Peyer's patch (tissue), 4 donors: Measurements from ENCODE around the gene FUT9.

Experiments
- POLR2A ChIP-seq, 2 donors: fragments of 450-650 bp; IDR thresholded peaks; one replicate each; pipeline ENCODE4 v1.5.1; 2017; ENCODE audit warnings: antibody characterized with exemption in 2 of 2, mild to moderate bottlenecking in 2 of 2, moderate library complexity in 2 of 2
- TF ChIP-seq, protein P1 (sequence below), 6 experiments: fragments of 450-650 bp in 4 of 6; fragments of 200-600 bp in 2 of 6; sonication (generic) in 1 of 6; IDR thresholded peaks; one replicate each; pipeline ENCODE4 v1.5.1; 2017 to 2019; ENCODE audit warnings: antibody characterized with exemption in 6 of 6, mild to moderate bottlenecking in 3 of 6, moderate library complexity in 1 of 6

DNA sequence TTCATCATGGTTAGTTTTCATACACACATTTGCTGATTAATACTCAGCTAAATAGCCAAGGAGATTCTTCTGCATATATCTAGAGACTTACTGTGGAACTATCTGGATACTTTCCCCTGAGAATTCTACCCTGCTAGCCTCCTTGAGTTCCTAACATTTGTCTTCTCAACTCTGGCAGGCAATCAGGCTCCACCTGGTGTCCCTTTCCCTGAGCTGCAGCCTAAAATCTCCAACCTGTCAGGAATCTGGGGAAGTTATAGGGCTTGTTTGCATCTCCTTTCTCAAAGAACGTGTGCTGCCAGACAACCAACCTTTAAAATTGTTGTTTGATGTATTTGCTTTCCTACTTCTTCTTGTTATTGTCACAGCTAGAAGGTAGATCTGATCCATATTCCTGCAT is 73.4 kb downstream of the FUT9 start:
- TF ChIP-seq, protein P1, sequence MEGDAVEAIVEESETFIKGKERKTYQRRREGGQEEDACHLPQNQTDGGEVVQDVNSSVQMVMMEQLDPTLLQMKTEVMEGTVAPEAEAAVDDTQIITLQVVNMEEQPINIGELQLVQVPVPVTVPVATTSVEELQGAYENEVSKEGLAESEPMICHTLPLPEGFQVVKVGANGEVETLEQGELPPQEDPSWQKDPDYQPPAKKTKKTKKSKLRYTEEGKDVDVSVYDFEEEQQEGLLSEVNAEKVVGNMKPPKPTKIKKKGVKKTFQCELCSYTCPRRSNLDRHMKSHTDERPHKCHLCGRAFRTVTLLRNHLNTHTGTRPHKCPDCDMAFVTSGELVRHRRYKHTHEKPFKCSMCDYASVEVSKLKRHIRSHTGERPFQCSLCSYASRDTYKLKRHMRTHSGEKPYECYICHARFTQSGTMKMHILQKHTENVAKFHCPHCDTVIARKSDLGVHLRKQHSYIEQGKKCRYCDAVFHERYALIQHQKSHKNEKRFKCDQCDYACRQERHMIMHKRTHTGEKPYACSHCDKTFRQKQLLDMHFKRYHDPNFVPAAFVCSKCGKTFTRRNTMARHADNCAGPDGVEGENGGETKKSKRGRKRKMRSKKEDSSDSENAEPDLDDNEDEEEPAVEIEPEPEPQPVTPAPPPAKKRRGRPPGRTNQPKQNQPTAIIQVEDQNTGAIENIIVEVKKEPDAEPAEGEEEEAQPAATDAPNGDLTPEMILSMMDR (IDR thresholded peaks at IDR 0.05): no peak
- TF ChIP-seq POLR2A (IDR thresholded peaks at IDR 0.05): no peak
